SH-SY5Y (cell line): Measurements from ENCODE around the gene IFIT5.

Source experiments
- GATA2 ChIP-seq: IDR thresholded peaks from 2 replicates; pipeline ENCODE4 v1.6.1; 2011; ENCODE audit warnings: mild to moderate bottlenecking, low read depth, low read length
- GATA3 ChIP-seq: IDR thresholded peaks from 2 replicates; pipeline ENCODE4 v1.6.1; 2011; ENCODE audit warnings: low read depth, mild to moderate bottlenecking, low read length, moderate library complexity

The IFIT5 gene

DNA sequence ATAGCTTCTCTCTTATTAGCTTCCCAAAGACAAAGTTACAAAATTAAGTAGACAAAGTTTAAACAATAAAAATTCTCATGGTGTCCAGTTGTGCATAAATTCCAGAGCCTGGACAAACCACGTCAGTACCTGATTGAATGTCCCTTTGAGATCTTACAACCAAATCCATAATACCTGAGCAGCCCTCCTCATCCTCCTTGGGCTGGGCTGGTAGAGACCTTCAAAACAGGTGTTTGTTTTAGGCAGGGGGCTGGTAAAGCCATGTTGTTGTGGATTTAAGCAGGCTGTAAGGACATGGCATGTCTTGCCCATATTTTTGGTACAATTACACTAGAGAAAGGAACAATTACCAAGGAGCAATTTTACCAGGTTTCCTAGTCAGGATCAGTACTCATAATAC, 2.1 kb downstream of the IFIT5 start:
- TF ChIP-seq GATA2 (no peak), GATA3 (no peak)

DNA sequence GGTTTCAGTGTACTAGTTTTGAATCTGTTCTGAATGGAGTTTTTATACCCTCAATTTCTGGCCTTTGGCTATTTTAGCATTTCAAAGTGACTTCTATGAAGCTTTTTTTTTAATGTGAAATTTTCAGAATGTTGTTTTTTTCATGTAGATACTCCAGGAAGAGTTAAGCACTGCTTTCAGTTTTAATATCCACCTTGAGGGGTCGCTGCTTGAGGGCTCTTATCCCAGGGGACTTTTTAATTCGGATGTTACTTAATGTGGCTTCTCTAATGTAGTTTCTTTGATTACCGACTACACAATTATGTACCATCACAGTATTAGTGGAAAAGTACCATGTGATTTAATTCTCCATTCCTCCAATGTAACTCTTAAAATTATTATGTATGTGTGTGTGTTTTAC, 5.2 kb downstream of the IFIT5 start:
- no peak for TF ChIP-seq GATA2
- TF ChIP-seq GATA3 = no peak

DNA sequence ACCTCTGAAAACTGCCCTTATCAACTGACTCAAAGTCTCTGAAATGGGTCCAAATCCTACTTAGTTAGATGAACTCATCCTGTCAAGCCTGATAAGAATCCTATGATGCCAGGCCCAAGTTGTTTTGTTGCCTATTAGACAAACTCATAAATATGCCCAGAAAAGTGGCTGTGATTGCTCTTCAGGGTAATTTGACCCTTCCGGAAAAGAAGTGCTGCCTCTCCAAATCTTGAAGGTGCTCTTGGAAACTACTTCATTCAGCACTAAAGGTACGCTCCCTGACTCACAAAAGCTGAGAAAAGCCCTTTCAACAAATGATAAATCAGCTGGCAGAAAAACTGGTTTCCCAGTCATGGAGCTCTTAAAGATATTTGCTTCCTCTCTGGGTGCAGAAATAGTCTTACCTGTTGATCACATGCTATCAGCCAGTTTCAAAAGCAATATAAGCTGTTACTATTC, 6.7 kb downstream of the IFIT5 start:
- no peak for TF ChIP-seq GATA3

DNA sequence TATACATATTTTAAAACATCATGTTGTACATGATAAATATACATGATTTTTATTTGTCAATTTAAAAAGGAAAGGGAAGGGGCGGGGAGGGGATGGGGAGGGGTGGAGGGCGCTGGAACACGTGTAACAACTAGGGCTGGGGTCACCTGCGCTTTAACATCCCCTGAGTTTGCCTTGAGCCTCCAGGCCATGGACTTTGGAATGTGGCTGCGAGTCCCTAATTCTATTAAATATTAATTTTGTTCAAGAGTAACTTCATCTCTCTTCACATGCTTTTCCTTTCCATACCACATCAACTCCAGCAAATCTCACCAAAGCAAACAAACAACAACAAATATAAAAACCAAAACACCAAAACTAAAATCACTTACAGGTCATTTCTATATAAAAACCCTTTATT, 10.6 kb downstream of the IFIT5 start:
- TF ChIP-seq GATA3 = no peak
- TF ChIP-seq GATA2 = no peak

DNA sequence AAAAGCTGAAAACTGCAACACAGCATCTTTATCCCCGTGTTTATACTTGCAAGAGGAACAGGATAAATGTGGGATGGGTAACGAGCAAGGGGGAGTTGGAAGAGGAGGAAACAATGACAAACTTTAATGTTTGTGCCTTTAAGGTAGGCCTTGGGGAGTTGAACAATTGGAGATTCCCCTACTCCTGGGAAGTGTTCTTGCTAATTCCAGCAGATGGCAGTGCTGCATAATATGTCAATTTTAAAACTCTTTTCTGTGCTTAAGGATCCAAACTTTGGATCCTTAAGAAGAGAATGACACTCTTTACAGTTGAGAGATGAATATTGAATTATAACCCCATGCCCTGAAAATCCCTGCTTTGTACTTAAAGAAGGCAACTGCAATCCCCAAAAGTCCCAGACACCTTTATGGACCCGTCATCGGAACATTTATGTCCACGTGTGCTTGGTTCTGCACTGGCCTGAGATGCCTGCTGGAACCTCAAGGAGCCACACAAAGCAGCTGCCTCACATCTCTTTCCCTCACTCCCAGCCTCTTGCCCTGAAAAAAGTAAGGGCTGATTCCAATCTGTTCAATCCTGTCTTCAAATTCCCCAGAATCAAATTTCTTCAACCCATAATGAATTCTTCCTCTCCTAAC, 12.0 kb downstream of the IFIT5 start:
- no peak for TF ChIP-seq GATA3

DNA sequence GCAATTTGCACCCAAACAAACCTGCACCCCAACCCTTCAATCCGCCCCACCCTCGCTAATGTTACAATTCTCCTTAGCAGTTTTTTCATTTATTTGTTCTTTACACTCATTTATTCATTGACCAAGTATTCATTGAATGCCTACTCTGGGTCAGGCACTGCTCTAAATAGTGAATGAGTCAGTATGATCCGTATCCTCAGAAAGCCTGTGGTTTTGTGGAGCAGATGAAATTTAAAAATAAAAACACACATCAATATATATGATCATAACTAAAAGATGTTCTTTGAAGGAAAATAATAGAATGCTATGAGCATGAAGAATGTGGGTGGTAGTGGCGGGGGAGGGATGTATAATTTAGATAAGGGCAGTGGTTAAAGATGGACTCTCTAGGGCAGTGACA, 13.3 kb downstream of the IFIT5 start:
- TF ChIP-seq GATA2 (no peak), GATA3 (no peak)

DNA sequence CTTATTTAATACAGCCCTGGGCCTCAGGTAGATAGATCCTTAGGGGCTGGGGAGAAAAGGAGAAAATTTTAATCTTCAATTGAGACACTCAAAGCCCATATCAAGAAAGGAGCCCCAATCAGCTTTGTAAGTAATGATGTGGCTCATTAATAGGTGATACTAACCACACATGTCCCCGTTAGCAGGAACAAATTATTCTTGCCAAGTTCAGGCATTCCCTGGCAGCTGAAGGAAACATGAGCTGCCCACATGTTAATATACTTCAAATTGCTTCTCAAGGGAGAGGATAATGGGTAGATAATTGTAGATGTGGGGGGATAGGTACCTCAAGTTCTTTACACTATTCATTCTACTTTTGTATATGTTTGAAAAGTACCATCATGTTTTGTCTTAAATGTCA, 14.5 kb downstream of the IFIT5 start:
- TF ChIP-seq GATA3 (no peak), GATA2 (no peak)

DNA sequence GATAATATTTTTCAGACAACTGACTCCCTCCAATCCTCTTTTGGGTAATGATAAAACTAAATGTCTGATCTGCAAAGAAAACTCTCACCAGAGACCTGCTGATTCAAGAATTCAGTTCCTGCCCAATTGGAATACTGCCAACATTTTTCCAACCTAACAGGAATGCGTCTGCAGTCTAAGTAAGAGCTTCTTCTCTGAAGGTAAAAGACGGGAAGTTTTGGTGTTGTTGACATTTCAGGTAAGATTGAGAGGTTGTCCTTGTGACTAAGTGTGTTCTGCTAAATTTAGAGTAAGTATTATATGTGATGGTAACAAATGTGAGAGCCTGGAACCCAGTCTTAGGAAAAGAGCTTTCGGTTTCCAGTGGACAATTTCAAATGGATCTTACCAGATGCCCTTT, 17.6 kb downstream of the IFIT5 start:
- no peak for TF ChIP-seq GATA2
- TF ChIP-seq GATA3 = no peak

DNA sequence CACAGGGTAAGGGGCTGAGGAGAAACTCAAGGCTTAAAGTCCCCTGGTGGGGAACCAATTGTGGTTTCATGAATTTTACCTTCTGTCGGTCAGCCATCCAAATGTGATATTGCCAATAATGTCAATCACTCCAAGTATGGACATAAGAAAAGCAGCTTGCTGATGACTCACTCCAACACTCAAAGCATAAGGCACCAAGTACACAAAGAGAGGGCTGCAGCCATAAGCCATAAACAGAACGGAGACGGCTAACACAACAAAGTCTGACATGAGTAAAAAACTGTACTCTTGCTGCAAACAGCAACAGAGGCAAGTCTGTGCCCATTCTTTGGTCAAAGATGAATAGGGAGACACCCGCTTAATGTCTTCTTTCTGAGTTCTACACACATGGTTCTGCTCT, 24.2 kb downstream of the IFIT5 start:
- no peak for TF ChIP-seq GATA3
- TF ChIP-seq GATA2 = no peak

DNA sequence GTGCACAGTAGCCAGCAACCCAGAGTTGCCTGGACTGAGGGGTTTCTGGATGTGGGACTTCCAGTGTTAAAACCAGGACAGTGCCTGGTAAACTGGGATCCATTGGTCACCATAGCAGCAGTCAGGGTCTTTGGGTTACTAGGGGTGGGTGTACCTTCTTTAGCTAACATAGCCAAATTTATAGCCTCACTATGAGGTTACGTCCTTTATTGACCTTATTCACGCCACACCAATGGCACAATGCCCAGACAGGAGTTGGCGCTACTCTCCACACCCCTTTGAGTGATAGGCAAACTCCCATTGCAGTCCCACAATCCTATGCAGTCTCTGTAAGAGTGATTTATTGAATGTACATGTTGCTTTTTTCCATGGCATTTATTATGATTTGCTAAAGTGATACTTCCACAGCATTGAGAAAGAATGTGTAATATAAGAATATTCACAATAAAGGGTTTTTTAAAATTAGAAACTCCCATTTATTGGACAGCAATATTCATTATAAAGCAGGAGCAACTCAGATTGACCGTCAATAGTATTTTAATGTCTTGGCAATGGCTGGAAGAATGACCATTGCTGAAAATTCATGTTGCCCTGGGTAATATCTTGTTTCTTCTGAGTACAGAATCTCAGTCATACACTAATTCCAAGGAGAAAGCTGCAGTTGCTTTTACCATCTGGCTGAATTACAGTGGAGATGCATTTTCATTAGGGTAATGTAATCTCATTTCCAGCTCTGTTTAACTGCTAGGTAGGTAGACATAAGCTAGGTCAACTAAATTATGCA, 26.1 kb downstream of the IFIT5 start:
- no peak for TF ChIP-seq GATA3
- TF ChIP-seq GATA2 = no peak

DNA sequence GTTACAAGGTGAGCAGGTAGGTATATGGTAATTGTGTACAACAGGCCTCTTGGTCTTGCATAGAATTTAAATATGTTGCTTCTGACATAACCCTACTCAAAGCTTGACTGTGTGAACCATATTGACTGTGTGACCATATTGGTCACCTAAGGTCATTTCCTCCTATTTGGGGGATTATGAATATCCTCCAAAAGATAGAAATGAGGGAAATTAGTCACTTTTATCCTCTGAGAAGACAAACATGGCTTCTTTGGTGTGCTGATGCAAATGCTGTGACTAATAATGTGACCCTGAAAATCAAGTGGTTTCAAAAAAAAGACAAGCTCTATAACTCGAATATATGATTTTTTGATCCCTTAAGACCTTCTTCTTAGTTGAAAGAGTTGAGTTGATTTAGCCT, 27.9 kb downstream of the IFIT5 start:
- no peak for TF ChIP-seq GATA2
- no peak for TF ChIP-seq GATA3

DNA sequence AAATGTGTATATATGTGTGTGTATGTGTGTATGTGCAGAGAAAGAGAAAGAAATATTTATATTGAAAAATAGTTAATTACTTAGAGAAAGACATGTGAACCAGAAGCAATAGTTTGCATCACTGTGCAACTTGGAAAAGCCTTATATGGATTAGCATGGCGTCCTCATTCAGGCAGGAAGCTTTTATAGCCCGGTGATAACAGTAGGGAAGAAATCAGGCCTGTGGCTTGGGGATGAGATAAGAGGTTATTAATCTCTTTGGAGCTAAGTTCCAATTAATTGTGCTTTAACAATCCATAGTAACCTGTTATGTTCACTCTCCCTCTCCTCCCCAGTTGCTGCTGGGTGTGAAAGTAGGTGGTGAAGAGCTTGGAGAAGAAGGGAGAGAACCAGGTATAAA, 36.5 kb downstream of the IFIT5 start:
- TF ChIP-seq GATA2 (no peak), GATA3 (no peak)

DNA sequence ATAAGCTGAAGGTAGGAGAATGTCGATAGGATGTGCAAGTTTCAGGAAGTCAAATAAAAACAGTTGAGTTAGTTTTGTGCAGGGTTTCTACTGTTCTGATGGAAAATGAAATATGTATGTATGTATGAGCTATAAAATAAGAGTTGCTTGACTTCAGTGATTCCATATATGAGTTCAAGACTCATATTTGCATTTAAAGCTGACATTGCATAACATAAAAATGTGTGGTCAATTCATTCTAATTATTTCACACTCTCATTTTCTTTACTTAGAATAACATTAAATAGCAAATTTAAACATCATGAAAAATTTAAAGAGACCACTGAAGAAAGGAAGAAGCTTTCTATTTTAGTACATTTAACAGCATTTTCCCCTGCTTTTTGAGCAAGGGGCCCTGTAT, 37.8 kb downstream of the IFIT5 start:
- TF ChIP-seq GATA3 = no peak
- TF ChIP-seq GATA2 = no peak

DNA sequence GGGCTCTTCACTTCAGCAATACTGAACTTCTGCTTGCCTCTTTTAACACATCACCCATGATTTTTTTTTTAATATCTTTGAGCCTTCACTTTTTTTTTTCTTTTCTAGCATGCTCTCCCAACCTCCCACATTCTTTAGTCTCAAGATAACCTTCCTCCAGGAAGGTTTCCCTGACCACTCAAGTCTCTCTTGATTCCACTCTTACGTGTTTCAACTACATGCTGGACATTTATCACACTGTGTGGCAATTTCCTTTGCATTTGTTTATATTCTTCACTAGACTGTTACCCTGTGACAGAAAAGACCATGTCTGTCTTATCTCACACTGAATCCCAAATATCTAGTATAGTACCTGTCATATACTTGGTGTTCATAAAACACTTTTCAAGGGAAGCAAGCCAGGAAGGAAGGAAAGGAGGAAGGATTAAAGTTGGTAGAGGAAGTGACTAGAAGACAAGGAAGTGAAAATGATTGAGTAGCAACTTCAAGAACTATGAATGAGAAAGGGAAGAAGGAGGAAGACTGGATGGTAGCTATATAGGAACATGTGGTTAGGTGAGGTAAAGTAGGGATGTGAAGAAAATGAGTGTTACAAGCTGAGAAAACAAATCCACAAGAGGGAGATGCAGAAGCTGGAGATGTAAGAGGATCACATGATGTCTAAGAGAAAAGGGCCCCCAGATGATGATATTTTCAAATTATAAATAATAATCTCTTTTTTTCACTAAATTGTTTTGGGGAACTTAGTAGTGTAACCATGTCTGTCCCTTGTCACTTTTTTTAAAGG, 40.4 kb downstream of the IFIT5 start:
- TF ChIP-seq GATA2 (no peak), GATA3 (no peak)

DNA sequence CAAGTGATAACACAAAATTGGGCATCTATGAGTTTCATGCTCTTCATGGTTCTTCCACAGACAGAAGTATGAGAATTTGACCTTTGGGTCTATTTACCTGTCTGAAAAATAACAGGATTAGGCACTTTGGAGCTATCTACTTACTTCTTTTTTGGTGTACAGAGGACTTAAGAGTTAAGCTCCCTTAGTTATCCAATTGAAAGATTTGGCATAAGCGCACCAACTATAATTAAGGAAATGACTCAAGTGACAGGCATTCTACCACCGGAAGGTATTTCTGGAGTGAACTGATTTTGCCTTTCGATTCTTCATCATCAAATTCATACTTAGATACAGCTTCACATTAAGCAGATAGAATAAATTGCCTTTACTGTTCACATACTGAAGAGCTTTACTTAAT, 43.9 kb downstream of the IFIT5 start:
- no peak for TF ChIP-seq GATA3
- no peak for TF ChIP-seq GATA2

DNA sequence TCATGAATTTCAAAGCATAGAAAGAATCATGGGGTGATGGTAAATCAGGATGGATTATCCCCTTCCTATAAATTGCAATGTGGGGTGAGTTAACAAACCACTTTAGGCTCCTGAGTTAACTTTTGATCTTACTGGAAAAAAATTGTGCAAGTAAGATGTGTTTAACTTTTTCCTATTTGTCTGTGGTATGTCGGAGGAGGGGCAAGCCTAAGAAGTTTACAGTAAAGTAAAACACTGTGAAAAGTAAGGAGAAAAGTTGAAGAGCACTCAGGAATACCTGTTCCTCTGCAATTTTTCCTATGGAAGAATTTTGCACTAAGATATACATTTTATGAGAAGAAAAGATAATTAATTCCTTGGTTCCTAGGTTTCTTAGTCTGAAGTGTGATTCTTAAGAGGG, 44.4 kb downstream of the IFIT5 start:
- no peak for TF ChIP-seq GATA2
- TF ChIP-seq GATA3 = no peak
